ENCODE data around the gene MMRN2.
"Not testable (repeated sequence)": the region's sequence is repeated elsewhere in the genome, so short reads cannot be mapped to it uniquely, and the experiment has no call there.

MMRN2 gene

GRCh38 chr10:86957471-86958115, at the start of gene MMRN2:
Gene MMRN2 (minus strand): TSS chr10:86957615. CDS start chr10:86957541, 74 bp downstream.
- DNase-seq (ENCODE audit: low read depth), result no peak

DNA sequence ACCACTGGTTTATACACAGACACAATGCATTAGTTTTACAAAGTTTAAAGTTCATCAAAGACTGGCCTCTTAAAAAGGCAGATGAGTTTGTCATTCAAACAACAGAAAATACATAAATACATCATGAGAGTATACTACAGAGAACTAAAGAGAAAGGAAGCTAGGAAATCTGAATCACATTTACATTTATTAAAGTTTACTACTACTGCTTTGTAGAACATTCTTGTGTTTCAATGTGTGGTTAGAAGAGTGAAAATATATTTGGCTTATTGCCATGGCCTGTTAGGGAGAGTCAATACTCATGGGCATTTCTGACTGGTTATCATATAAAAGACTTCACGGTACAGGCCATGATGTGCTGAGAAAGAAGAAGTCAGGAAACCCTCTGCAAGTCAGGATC, 49.7 kb upstream of the MMRN2 start:
- DNase-seq (ENCODE audit: low read depth), result not testable (repeated sequence)

- DNase-seq (ENCODE audit: low read depth), result no peak
Observed at GRCh38 chr10:87000491-87000890, 43.1 kb upstream of the MMRN2 start.

GRCh38 chr10:86999802-87000403, 42.5 kb upstream of the MMRN2 start:
- not testable (repeated sequence) for DNase-seq (ENCODE audit: low read depth)

- no peak for DNase-seq (ENCODE audit: low read depth)
Observed at GRCh38 chr10:86992929-86993328, 35.5 kb upstream of the MMRN2 start.

GRCh38 chr10:86992456-86992855, 35.0 kb upstream of the MMRN2 start:
- DNase-seq (ENCODE audit: low read depth), result no peak

DNA sequence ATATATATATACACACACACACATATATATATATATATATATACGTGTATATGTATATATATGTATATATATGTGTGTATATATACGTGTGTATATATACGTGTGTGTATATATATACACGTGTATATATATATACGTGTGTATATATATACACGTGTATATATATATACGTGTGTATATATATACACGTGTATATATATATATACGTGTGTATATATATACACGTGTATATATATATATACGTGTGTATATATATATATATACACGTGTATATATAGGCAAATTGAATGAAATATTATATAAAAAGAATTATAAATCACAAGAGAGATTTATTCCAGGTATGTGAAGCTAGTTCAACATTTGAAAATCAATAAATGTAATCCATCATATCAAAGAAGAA, 33.9 kb upstream of the MMRN2 start:
- DNase-seq (ENCODE audit: low read depth), result not testable (repeated sequence)

DNA sequence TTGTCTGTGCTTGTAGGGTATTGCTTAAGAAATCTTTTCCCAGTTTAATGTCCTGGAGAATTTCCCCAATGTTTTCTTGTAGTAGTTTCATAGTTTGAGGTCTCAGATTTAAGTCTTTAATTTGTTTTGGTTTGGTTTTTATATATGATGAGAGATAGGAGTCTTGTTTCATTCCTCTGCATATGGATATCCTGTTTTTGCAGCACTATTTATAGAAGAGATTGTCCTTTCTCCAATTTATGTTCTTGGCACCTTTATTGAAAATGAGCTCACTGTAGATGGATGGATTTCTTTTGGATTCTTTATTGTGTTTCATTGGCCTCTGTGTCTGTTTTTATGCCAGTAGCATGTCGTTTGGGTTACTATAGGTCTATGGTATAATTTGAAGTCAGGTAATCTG, 31.1 kb upstream of the MMRN2 start:
- DNase-seq (ENCODE audit: low read depth), result no peak

DNA sequence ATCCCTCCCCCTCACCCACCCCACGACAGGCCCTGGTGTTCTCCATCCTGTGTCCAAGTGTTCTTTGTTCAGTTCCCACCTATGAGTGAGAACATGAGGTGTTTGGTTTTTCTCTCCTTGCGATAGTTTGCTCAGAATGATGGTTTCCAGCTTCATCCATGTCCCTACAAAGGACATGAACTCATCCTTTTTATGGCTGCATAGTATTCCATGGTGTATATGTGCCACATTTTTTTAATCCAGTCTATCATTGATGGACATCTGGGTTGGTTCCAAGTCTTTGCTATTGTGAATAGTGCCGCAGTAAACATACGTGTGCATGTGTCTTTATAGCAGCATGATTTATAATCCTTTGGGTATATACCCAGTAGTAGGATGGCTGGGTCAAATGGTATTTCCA, 27.1 kb upstream of the MMRN2 start:
- DNase-seq (ENCODE audit: low read depth), result not testable (repeated sequence)

GRCh38 chr10:86981716-86982115, 24.3 kb upstream of the MMRN2 start:
- DNase-seq (ENCODE audit: low read depth), result no peak

DNA sequence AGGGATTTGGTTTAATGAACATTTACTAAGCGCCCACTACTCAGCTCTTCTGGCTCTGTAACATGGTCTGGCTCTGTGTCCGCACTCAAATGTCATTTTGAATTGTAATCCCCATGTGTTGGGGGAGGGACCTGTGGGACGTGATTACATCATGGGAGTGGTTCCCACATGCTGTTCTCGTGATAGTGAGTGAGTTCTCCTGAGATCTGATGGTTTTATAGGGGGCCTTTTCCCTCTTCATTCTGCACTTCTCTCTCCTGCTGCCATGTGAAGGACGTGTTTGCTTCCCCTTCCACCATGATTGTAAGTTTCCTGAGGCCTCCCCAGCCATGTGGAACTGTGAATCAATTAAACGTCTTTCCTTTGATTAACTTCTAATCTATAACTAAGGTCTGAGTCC, 23.6 kb upstream of the MMRN2 start:
- not testable (repeated sequence) for DNase-seq (ENCODE audit: low read depth)

- no peak for DNase-seq (ENCODE audit: low read depth)
Observed at GRCh38 chr10:86979977-86980448, 22.6 kb upstream of the MMRN2 start.

DNA sequence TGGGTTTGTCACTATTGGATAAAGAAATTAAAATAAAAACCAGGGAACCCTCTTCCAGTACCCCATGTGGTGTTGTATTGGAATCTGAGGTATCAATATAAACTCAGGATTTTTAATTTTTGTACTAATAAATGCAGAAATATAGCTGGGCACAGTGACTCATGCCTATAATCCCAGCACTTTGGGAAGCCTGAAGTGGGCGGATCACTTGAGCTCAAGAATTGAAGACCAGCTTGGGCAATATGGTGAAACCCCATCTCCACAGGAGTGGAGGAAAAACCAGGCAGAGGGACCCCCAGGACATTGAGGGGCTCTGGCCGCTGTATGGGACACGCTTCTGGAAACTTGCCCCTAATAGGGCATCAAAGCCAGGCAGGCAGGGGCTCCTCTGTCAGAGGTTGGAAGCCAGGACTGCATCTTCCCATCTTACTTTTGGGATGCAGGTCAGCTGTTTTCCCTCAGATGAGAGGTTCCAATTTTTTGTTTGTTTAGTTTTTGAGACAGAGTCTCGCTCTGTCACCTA, 21.9 kb upstream of the MMRN2 start:
- no peak for DNase-seq (ENCODE audit: low read depth)

- DNase-seq (ENCODE audit: low read depth), result not testable (repeated sequence)
Observed at GRCh38 chr10:86978457-86978856, 21.0 kb upstream of the MMRN2 start.

GRCh38 chr10:86976362-86977056, 19.1 kb upstream of the MMRN2 start:
- no peak for DNase-seq (ENCODE audit: low read depth)

GRCh38 chr10:86974484-86974883, 17.1 kb upstream of the MMRN2 start:
- no peak for DNase-seq (ENCODE audit: low read depth)

DNA sequence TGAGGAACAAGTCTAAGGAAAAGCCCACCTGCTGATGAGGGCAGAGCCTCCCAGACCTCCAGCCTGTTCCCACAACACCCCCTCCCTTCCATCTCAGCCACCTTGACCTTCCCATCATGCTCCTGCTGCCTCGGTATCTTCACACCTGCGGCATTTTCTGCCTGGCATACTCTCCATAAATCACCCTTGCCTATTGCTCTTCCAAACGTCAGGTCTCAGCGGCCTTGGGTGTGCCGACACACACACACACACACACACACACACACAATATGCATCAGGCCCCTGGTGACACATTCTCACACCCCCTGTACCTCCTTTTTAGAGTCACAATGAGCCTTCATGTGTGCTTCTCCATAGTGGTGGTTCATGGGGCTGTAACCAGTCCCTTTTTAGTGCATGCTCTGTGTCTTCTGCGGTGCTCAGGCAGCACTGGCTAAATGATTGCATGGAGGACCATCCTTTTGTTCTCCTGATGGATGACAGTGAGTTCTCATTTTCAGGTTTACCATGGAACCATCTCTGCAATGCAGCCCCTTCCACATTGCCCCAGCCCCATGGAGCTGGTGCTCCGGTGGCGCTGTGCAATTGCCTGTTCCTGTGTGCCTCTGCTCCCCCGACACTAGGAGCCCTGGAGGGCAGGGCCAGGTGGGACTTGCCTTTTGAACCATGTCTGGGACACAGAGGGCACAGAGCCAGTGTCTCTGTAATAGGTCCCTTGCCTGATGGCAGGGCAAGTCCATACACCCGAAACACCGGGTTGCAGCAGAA, 15.4 kb upstream of the MMRN2 start:
- DNase-seq (ENCODE audit: low read depth), result no peak

- DNase-seq (ENCODE audit: low read depth), result no peak
Observed at GRCh38 chr10:86971232-86971991, 14.0 kb upstream of the MMRN2 start.

DNA sequence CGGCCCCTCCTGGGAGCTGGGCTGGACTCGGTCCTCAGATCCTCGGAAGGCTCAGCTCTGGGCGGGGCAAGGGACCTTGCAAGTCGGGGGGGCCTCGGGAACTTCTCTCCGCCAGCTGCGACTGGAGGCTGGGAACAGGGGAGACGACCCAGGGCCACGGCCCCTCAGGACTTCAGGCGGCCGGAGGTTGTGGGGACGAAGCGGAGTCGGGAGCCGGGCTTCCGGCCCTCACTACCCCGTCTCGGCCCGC, 13.5 kb upstream of the MMRN2 start:
- DNase-seq (ENCODE audit: low read depth), result no peak

DNA sequence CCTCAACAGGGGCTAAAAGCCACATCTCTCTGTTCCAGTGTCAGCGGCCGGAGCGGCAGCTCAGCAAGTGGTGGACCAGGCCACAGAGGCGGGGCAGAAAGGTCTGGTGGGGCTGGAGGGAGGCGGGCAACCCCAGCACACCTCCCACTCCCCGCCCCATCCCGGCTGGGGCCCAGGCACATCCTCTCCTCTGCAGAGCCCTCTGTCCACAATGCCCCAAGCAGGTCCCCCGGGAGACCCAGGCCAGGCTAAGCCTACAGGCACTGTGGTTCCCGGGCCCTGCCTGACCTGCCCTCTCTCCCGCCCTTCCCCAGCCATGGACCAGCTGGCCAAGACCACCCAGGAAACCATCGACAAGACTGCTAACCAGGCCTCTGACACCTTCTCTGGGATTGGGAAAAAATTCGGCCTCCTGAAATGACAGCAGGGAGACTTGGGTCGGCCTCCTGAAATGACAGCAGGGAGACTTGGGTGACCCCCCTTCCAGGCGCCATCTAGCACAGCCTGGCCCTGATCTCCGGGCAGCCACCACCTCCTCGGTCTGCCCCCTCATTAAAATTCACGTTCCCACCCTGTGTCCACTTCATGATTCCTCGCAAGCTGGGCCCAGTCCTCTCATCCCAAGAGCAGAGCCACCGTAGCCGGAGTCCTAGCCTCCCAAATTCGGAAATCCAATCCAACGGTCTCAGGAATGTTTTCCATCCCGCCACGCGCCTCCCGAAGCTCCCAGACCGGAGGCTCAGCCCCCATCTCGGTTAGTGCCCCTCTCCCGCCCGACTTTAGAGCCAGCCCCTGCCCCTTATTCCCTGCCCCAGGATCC, 13.0 kb upstream of the MMRN2 start:
- DNase-seq (ENCODE audit: low read depth), result no peak

Data from HS-27A (cell line).